ENCODE data around the gene ADCY2.

Gene ADCY2

DNA sequence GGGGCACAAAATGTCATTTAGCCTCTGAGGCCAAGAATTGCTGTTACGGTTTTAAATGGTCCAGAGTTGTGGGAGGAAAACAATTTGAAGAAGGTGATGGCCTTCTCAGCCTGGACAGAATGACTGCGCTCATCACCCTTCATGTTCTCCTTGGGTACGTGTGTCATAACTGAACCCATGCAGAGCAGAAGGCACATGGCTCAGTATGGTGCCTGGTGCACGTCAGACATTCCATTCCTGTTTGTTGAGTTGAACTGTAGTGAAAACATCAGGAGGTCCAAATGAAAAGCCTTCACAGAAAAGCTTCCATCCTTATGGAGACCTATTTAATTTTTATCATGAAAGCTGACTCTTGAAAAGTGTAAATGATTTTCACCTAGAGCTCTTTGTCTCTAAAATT lies 321.8 kb downstream of the ADCY2 start:
- no peak for DNase-seq (ENCODE audit: low read depth in 1 of 2, low spot score in 1 of 2)

DNA sequence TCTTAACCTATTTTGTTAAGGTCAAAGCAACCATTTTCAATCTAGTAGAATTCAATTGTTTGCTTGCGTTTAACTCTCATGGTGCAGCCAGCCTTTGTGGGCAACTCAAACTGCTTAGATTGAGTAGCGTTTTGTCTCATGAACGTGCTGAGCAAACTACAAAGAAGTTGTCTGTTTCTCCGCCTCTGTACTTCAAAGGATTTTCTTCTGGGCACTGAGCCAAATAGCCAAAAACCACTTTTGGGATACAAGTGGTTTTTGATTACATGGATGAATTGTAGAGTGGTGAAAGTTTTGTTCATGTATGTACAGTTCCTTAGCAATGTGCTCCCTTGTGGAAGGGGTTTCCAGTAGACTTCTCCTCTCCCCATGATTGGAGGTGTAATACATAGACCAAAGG lies 332.1 kb downstream of the ADCY2 start:
- no peak for DNase-seq (ENCODE audit: low read depth in 1 of 2, low spot score in 1 of 2)

DNA sequence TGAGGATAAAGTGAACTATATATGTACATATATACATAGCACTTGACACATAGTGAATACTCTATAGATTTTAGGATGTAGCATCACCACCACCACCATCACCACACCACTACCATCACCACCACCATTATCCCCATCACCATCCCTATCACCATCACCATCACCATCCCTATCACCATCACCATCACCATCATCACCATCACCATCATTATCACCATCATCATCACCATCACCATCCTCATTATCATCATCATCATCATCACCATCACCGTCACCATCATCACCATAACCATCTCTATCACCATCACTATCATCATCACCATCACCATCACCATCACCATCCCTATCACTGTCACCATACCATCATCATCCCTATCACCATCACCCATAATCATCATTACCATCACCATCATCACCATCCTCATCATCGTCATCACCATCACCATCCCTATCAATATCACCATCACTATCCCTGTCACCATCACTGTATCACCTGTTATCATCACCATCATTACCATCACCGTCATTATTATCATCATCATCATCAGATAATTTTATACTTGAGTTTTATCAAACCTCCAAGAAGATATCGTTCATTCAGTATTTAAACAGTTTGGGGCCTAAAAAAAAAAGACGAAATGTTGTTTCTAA lies 345.6 kb downstream of the ADCY2 start:
- no peak for DNase-seq (ENCODE audit: low read depth in 1 of 2, low spot score in 1 of 2)

DNA sequence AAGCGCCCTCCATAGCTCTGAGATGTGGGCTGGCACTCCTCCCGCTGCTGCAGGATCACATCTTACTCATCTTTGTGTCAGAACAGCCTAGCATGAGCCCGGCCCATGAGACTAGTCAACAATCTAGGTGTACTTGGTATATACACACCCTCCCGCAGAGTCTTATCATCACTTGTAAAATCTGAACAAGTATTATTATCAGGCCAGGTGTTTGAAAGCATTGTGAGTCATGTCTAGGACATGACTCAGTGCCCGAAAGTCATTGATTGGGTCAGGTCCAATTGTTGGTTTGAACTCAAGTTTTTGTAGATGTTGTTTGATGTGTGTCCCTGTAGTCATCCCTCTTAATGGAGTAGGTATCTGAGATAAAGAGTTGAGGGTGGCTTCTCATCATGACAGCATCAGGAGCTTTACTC lies 346.3 kb downstream of the ADCY2 start:
- no peak for DNase-seq (ENCODE audit: low read depth in 1 of 2, low spot score in 1 of 2)

DNA sequence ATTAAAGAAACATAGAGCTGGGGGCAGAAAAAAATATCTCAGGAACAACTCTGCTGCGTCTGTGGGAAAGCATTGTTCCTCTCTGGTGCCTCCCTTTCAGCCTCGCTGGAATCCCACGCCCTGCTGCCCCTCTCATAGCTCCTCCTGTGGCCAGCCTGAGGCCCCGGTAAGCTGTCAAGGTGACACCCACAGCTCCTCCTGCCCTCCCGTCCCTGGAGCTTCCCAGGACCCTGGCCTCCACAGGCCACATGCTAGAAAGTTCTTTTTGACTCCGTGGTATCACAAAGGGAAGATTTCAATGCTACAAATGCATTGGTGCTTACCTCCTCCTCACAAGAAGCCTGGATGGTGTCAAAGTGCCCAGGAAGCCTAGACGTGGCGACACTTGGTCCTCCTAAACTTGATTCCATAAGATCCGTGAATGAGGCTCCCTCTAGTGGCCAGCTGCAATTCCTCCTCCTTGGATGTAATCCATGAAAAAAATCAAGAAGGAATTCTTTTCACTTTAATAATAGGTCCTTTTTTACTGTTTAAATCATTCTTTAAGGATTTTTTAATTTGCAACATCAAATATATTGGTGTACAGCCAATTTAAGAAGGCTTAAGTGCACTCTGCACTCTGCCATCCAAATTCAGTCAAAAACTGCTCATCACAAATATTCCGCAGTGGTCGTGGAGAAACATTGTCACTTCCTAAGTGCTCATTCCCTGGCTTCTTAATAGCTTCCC lies 350.1 kb downstream of the ADCY2 start:
- peak in 1 of 2 donors; percentile 31 for DNase-seq (ENCODE audit: low read depth in 1 of 2, low spot score in 1 of 2)

DNA sequence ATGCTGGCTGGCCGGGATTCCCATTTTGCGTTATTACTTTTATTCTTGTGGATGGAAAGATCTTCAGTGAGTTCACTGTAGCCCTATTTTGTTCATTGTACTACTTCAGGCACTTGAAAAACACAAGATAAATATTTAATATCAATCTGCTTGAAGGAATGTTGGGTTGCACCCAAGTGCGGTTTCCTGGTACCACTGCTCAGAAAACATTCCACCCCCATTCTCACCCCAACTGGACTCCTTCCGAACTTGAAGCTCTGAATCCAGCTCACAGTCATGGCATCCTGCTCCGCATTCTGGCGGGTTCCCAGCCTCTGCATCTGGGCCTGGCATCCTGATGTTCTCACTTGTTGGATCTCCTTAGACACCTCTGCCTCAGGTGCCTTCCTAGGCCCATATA lies 351.8 kb downstream of the ADCY2 start:
- no peak for DNase-seq (ENCODE audit: low read depth in 1 of 2, low spot score in 1 of 2)

DNA sequence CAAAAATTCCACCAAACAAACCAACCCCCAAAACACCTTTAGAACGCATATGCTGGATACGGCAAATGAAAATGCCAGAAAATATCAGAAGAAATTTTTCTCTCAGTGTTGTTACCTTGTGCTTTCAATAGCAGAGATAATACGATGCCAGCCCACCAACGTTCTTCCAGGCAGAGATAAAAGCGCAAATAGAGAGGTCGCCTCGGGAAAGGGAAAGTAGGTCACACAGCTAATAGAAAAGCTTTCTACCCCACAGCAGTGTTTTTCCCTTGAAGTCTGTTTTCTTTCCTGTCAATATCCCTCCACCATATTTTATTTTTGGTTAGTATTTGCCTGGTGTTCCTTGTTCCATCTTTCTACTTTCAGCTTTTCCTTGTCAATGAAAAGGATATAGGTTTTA lies 353.7 kb downstream of the ADCY2 start:
- no peak for DNase-seq (ENCODE audit: low read depth in 1 of 2, low spot score in 1 of 2)

DNA sequence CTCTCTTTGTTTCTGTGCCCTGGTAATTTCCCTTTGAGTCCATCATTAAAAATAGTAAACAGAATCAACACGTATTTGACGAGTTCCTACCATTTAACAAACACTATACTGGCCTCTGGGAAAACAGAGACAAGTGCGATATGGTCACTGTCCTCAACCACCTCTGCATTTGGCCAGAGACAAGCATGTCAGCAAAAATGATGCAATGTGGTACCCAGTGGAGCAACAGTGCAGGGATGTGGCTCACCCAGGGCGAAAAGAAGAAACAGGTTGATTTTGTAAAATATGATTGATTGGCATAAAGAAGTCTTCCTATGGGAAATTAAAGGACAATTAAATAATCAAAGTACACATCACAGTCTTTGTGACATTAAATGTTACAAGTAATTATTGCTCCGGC lies 355.9 kb downstream of the ADCY2 start:
- DNase-seq (ENCODE audit: low read depth in 1 of 2, low spot score in 1 of 2), result no peak

DNA sequence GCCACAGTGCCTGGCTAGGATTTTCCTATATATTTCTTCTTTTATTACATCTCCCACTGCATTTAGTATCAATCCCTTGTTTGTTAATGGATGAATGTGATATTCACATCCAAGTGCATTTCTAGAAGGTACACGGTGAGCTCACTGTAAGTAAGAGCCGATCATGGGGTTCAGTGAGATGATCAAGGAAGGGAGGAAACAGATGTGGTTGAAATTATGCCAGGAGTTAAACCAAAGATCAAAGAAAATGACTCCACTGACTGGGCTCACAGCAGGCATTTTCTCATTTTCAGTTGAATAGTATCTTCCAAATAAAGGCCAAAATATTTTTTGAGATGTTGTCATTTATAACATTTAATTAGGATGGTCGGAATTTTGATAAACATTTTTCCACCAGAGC lies 357.2 kb downstream of the ADCY2 start:
- no peak for DNase-seq (ENCODE audit: low read depth in 1 of 2, low spot score in 1 of 2)

DNA sequence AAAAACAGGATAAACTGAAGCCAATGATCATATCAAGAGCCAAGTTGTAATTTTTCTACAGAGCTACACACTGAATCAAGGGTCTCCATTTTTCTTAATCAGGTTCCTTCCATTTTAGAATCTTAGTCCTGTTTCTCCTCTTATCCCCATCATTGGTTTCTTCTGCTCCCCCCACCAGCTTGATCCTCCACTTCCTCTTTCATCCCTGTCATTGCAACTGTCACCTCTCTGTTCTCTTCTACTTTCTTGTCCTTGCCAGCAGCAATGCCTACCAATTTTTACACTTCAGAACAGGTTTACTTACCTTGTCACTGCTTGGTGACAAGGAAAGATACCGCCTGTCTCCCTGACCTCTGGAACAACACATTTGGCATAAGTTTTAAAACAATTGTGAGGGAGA lies 357.7 kb downstream of the ADCY2 start:
- no peak for DNase-seq (ENCODE audit: low read depth in 1 of 2, low spot score in 1 of 2)

DNA sequence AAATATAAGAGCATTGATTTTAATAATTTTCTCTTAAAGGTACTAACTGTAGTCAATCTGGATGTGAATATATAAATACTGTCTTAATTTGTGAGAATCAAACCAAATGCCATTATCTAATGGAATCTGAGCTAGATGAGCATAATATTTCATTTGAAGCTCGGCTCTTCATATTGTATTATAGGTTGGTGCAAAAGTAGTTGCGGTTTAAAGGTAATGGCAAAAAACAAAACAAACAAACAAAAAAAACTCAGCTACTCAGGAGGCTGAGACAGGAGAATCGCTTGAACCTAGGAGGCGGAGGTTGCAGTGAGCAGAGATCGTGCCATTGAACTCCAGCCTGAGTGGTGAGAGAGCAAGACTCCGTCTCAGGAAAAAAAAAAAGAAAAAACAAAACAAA lies 358.6 kb downstream of the ADCY2 start:
- no peak for DNase-seq (ENCODE audit: low read depth in 1 of 2, low spot score in 1 of 2)

DNA sequence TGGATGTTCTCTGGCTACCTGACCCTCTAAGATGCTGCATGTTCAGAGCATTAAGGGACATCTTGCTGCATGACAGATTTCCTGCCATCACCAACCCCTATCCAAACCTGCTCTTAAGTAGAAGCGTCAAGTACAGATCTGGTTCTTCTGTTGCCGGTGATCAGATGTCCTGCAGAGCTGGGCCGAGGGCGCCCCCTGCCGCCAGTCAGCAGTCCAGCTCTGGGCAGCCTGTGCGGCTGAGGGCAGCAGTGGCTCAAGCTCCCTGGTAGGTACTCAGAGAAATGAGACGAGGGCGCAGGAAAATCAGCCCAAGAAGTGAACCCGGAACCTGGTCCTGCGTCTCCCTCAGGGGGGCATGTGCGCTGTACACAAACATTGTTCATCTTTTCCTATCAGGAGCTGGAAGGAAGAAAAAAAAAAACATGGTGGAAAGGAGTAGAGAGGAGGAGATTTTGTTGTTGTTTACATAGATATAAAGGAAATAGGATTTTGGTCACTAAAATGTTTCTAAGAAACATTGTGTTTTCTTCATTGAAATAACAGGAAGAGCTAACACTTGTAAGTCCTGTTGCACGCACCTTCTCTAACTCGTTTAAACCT lies 359.2 kb downstream of the ADCY2 start:
- no peak for DNase-seq (ENCODE audit: low read depth in 1 of 2, low spot score in 1 of 2)

DNA sequence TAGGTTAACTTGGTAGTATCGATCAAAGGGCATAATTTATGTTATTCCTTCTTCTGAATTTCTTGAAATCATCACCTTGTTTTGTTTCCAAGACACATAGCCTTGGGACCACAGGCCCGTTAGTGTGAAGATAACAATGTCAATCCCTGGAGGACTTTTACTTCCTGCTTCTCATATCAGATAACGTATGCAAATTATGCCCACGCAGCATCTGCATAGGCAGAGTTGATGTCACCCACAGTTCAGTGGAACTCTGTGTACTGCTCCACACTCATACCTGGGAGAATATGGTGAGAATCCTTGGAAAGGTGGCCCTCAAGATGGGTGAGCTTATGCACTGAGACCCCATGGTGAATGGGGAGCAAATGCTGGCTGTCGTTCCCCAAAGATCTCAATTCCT lies 360.0 kb downstream of the ADCY2 start:
- no peak for DNase-seq (ENCODE audit: low read depth in 1 of 2, low spot score in 1 of 2)

DNA sequence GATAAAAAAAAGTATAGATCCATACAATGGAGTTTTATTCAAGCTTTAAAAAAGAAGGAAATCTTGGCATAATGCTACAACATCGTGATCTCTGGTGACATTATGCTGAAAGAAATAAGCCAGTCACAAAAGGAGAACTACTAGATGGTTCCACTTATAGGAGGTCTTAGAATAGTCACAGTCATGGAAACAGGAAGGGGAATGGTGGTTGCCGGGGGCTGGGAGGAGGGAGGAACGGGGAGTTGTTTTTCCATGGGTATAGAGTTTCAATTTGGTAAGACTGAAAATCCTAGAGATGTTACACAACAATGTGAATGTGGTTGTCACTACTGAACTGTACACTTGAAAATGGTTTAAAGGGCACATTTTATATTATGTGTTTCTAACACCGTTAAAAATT lies 360.5 kb downstream of the ADCY2 start:
- no peak for DNase-seq (ENCODE audit: low read depth in 1 of 2, low spot score in 1 of 2)

DNA sequence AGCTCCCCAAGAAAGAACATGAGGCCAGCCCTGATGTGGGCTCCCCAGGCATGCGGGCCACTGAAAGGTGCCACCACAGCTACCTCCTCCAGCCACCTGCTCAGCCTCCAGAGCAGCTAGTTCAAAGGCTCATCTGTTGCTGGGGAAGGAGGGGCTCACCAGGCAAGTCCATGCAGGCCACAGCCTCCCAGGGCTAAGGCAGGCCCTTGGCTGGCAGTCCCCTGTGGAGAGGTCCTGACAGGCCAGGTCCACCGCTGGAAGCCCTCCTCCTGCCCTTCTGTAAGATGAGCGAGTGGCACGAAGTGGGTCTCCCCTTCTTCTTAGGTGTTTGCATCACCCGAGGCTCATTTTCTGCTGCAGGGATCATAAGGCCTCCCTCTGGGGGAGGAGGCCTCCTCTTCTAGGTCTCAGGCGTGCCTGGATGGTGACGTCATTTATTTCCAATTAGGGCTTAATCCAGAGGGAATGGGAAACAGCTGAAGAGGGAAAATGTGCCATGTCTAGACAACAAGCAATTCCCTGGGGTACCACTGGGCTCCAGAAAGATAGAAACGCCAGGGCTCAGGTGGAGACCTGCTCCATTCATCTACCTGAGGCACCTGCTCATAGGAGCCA lies 363.4 kb downstream of the ADCY2 start:
- DNase-seq (ENCODE audit: low read depth in 1 of 2, low spot score in 1 of 2), result no peak

DNA sequence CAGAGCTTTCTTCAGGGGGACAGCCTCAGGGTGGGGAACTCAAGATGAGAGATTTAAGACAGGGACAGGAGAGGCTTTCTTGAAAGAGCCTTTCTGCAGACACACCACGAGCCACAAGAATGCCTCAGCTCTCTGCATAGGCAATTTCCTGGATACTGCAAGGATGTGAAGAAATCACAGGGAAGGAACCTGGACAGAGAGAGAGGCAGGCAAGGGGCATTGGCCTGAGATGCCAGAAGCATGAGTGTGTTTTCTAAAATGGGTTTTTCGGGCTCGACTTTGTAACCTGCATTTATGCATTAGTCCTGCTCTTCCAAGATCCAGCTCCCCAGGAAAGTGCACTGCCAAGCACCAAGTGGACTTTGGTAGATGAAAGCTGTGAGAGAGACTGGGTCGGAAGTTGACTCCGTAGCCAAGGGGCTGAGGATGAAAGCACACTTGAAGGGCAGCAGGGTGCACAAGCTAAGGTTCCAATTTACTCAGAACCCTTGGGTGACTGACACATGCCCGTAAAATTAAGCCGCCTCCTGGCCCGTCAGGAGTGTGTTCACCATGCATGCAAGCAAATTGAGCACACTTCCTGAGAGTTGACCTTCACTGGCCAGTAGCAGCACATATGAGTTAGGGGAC lies 364.1 kb downstream of the ADCY2 start:
- DNase-seq (ENCODE audit: low read depth in 1 of 2, low spot score in 1 of 2), result no peak

DNA sequence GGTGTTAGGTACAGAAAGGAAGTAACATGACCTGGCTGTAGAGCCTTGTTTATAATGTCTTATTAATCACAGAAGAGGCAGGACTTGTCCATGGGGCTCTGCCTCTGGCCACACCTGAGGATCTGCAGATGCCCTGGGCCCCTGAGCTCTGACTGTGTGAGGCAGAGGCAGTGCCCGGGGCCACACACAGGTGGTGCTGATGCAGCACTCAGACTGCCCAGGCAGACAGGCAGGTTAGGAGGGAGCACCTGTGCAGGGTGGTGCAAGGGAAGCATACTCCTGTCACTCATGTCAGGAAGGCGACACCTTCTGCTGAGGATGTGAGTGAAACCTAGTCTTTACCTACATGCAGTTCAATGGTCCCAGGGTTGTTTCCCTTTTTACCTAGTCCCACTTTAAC lies 366.3 kb downstream of the ADCY2 start:
- no peak for DNase-seq (ENCODE audit: low read depth in 1 of 2, low spot score in 1 of 2)

DNA sequence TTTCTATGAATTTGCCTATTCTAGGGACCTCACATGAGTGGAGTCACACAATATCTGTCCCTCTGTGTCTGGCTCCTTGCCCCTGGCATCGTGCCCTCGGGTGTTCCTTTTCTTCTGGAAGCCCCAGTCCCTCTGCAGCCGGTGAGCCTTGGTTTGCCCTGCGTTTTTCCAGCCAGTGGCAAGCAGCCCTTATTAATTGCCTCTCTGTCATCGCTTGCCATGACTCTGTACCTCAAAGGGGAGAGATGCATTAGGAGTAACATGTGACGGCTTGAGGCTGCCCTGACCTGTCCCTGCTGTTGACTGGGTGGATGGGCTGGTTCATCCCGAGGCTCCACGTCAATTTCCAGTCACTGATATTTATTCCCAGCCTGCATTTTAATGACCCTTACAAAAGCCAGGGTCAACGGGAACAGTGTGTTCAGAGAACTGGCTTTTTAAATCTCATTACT lies 367.7 kb downstream of the ADCY2 start:
- no peak for DNase-seq (ENCODE audit: low read depth in 1 of 2, low spot score in 1 of 2)

DNA sequence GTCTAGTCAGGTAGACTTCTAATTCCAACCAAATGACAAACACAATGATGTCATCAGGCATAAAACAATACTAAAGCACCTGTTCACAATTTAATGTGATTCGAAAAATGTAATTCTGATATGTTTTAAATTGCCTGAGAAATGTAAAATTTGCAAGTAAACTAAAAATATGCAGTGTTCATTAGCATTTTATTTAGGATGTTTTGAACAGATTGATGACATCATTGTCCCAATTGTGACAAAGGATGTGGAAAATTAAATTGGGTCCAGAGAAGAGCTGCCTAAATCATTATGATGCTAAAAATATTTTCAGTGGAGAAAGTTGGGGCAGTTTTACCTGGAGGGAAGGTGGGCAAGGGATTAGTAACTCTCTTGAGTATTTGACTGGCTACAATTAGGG lies 368.5 kb downstream of the ADCY2 start:
- no peak for DNase-seq (ENCODE audit: low read depth in 1 of 2, low spot score in 1 of 2)

DNA sequence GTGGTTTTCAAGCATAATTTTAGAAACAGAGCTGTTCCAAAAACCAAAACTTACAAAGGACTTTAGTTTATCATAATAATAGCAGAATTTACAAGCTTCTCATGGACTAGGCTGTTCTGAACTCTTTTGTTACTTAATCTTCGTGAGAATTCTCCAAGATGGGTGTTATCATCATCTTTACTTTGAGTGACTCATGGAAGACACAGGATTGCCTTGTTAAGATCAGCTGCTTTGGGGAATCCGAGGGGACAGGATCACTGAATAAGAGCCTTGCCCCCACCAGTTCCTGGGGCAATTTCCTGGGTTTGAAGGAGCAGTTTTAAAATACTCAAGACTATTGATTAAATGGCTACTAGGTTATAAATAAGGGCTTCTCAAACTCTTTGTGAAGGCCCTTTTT lies 374.5 kb downstream of the ADCY2 start:
- DNase-seq (ENCODE audit: low read depth in 1 of 2, low spot score in 1 of 2), result no peak

DNA sequence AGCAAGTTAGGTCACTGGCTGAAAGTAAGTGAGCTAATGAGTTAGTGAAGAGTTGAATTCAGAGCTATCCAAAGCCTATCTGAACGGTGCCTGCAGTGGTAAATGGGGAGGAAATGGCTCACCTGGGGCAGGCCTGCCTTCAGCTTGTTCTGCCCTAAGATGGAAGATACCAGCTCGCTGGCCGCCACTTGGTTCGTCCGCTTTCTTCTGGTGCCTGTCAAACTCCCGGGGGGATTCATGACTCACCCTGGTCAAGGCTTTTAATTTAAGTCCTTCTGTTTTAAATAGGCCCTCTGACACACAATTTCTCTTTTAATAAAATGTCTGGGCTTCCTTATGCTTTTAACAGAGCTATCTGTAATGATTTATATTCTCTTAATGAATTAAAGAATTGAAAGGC lies 376.2 kb downstream of the ADCY2 start:
- DNase-seq (ENCODE audit: low read depth in 1 of 2, low spot score in 1 of 2), result no peak

DNA sequence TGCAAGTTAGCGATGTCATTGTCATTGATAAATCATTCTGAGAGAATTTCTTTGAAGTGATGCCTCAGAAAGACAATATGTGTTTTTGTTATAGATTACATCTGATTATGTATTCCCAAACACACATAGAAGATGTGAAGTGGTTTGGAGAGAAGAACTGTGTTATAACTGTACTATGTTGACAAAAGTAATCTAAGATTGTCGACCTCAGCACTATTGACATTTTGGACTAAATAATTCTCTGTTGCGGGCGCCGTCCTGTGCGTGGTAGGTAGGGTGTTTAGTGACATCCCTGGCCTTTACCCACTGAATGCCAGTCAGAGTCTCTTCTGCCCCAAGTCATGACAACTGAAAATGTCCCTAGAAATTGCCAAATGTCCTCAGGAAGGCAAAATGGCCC lies 377.2 kb downstream of the ADCY2 start:
- DNase-seq (ENCODE audit: low read depth in 1 of 2, low spot score in 1 of 2), result no peak
